ENCODE data around the gene IRF4.

The IRF4 gene

GRCh38 chr6:390914-391558 lies 516 bp upstream of the IRF4 start:
- H3K27me3 ChIP-seq (ENCODE audit: control insufficient read depth, insufficient read depth, low read length, poor library complexity, severe bottlenecking) = peaks cover 81% of the 10 kb centered on the region
- H3K9me3 ChIP-seq (ENCODE audit: control insufficient read depth, low read length) = no peaks in the 10 kb centered on the region
- no peak overlapping the region for H3K27ac ChIP-seq (ENCODE audit: insufficient read depth, low read depth, low read length, poor library complexity, severe bottlenecking)
- H3K4me3 ChIP-seq (ENCODE audit: insufficient read depth, low read depth, low read length) = peak overlapping the region; percentile 27
- no peaks in the 10 kb centered on the region for H3K36me3 ChIP-seq (ENCODE audit: control insufficient read depth, insufficient read depth, low read length)
- no peaks in the 10 kb centered on the region for H3K4me1 ChIP-seq (ENCODE audit: control insufficient read depth, insufficient read depth, low read length)
- WGBS, 2 experiments = 1% methylated on average over 44 of the region's 44 CpGs

- Histone ChIP-seq H3K4me3 (ENCODE audit: insufficient read depth, low read depth, low read length) (peak overlapping the region; percentile 27), H3K9me3 (ENCODE audit: control insufficient read depth, low read length) (no peaks in the 10 kb centered on the region), H3K36me3 (ENCODE audit: control insufficient read depth, insufficient read depth, low read length) (no peaks in the 10 kb centered on the region), H3K4me1 (ENCODE audit: control insufficient read depth, insufficient read depth, low read length) (no peaks in the 10 kb centered on the region), H3K27me3 (ENCODE audit: control insufficient read depth, insufficient read depth, low read length, poor library complexity, severe bottlenecking) (peaks cover 89% of the 10 kb centered on the region), H3K27ac (ENCODE audit: insufficient read depth, low read depth, low read length, poor library complexity, severe bottlenecking) (no peak overlapping the region)
- WGBS, 2 experiments = 1 to 2% methylated on average over 108 of the region's 108 CpGs
Measured at GRCh38 chr6:392441-393390, 1.2 kb downstream of the IRF4 start.

GRCh38 chr6:393391-394221 lies 2.1 kb downstream of the IRF4 start:
- 3% methylated on average over 68 of the region's 68 CpGs for WGBS, 2 experiments
- Histone ChIP-seq H3K36me3 (ENCODE audit: control insufficient read depth, insufficient read depth, low read length) (no peaks in the 10 kb centered on the region), H3K27me3 (ENCODE audit: control insufficient read depth, insufficient read depth, low read length, poor library complexity, severe bottlenecking) (peaks cover 83% of the 10 kb centered on the region), H3K9me3 (ENCODE audit: control insufficient read depth, low read length) (no peaks in the 10 kb centered on the region), H3K4me3 (ENCODE audit: insufficient read depth, low read depth, low read length) (peak overlapping the region; percentile 21), H3K4me1 (ENCODE audit: control insufficient read depth, insufficient read depth, low read length) (no peaks in the 10 kb centered on the region), H3K27ac (ENCODE audit: insufficient read depth, low read depth, low read length, poor library complexity, severe bottlenecking) (no peak overlapping the region)

- H3K36me3 ChIP-seq (ENCODE audit: control insufficient read depth, insufficient read depth, low read length) = no peaks in the 10 kb centered on the region
- H3K27ac ChIP-seq (ENCODE audit: insufficient read depth, low read depth, low read length, poor library complexity, severe bottlenecking) = no peak overlapping the region
- H3K4me3 ChIP-seq (ENCODE audit: insufficient read depth, low read depth, low read length) = no peak overlapping the region
- no peaks in the 10 kb centered on the region for H3K4me1 ChIP-seq (ENCODE audit: control insufficient read depth, insufficient read depth, low read length)
- H3K27me3 ChIP-seq (ENCODE audit: control insufficient read depth, insufficient read depth, low read length, poor library complexity, severe bottlenecking) = peaks cover 72% of the 10 kb centered on the region
- 95 to 96% methylated on average over 13 of the region's 13 CpGs for WGBS, 2 experiments
- no peaks in the 10 kb centered on the region for H3K9me3 ChIP-seq (ENCODE audit: control insufficient read depth, low read length)
Measured at GRCh38 chr6:394641-395289, 3.2 kb downstream of the IRF4 start.

- H3K4me1 ChIP-seq (ENCODE audit: control insufficient read depth, insufficient read depth, low read length) = no peaks in the 10 kb centered on the region
- H3K9me3 ChIP-seq (ENCODE audit: control insufficient read depth, low read length) = no peaks in the 10 kb centered on the region
- H3K27ac ChIP-seq (ENCODE audit: insufficient read depth, low read depth, low read length, poor library complexity, severe bottlenecking) = no peak overlapping the region
- H3K27me3 ChIP-seq (ENCODE audit: control insufficient read depth, insufficient read depth, low read length, poor library complexity, severe bottlenecking) = peaks cover 63% of the 10 kb centered on the region
- H3K4me3 ChIP-seq (ENCODE audit: insufficient read depth, low read depth, low read length) = no peak overlapping the region
- WGBS, 2 experiments = 92% methylated on average over 10 of the region's 10 CpGs
- no peaks in the 10 kb centered on the region for H3K36me3 ChIP-seq (ENCODE audit: control insufficient read depth, insufficient read depth, low read length)
Measured at GRCh38 chr6:395432-396125, 4.0 kb downstream of the IRF4 start.

GRCh38 chr6:396126-396520 lies 4.6 kb downstream of the IRF4 start:
- no peak overlapping the region for H3K4me3 ChIP-seq (ENCODE audit: insufficient read depth, low read depth, low read length)
- H3K4me1 ChIP-seq (ENCODE audit: control insufficient read depth, insufficient read depth, low read length) = no peaks in the 10 kb centered on the region
- H3K36me3 ChIP-seq (ENCODE audit: control insufficient read depth, insufficient read depth, low read length) = no peaks in the 10 kb centered on the region
- WGBS, 2 experiments = 94 to 95% methylated on average over 6 of the region's 6 CpGs
- H3K9me3 ChIP-seq (ENCODE audit: control insufficient read depth, low read length) = no peaks in the 10 kb centered on the region
- no peak overlapping the region for H3K27ac ChIP-seq (ENCODE audit: insufficient read depth, low read depth, low read length, poor library complexity, severe bottlenecking)
- H3K27me3 ChIP-seq (ENCODE audit: control insufficient read depth, insufficient read depth, low read length, poor library complexity, severe bottlenecking) = peaks cover 58% of the 10 kb centered on the region

GRCh38 chr6:397056-397455 lies 5.5 kb downstream of the IRF4 start:
- Histone ChIP-seq H3K4me1 (ENCODE audit: control insufficient read depth, insufficient read depth, low read length) (no peaks in the 10 kb centered on the region), H3K27me3 (ENCODE audit: control insufficient read depth, insufficient read depth, low read length, poor library complexity, severe bottlenecking) (peaks cover 49% of the 10 kb centered on the region), H3K27ac (ENCODE audit: insufficient read depth, low read depth, low read length, poor library complexity, severe bottlenecking) (no peak overlapping the region), H3K4me3 (ENCODE audit: insufficient read depth, low read depth, low read length) (no peak overlapping the region), H3K9me3 (ENCODE audit: control insufficient read depth, low read length) (no peaks in the 10 kb centered on the region), H3K36me3 (ENCODE audit: control insufficient read depth, insufficient read depth, low read length) (no peaks in the 10 kb centered on the region)
- 94 to 96% methylated on average over 13 of the region's 13 CpGs for WGBS, 2 experiments

GRCh38 chr6:397604-398003 lies 6.1 kb downstream of the IRF4 start:
- H3K9me3 ChIP-seq (ENCODE audit: control insufficient read depth, low read length) = no peaks in the 10 kb centered on the region
- no peaks in the 10 kb centered on the region for H3K36me3 ChIP-seq (ENCODE audit: control insufficient read depth, insufficient read depth, low read length)
- no peak overlapping the region for H3K27ac ChIP-seq (ENCODE audit: insufficient read depth, low read depth, low read length, poor library complexity, severe bottlenecking)
- WGBS, 2 experiments = 78 to 90% methylated on average over 5 of the region's 5 CpGs
- no peak overlapping the region for H3K4me3 ChIP-seq (ENCODE audit: insufficient read depth, low read depth, low read length)
- no peaks in the 10 kb centered on the region for H3K4me1 ChIP-seq (ENCODE audit: control insufficient read depth, insufficient read depth, low read length)
- H3K27me3 ChIP-seq (ENCODE audit: control insufficient read depth, insufficient read depth, low read length, poor library complexity, severe bottlenecking) = peaks cover 43% of the 10 kb centered on the region

- WGBS, 2 experiments = 94 to 100% methylated on average over 2 of the region's 2 CpGs
- Histone ChIP-seq H3K36me3 (ENCODE audit: control insufficient read depth, insufficient read depth, low read length) (no peaks in the 10 kb centered on the region), H3K27me3 (ENCODE audit: control insufficient read depth, insufficient read depth, low read length, poor library complexity, severe bottlenecking) (peaks cover 39% of the 10 kb centered on the region)
Measured at GRCh38 chr6:398065-398464, 6.5 kb downstream of the IRF4 start.

More at GRCh38 chr6:398065-398464, 6.5 kb downstream of the IRF4 start:
- no peak overlapping the region for H3K27ac ChIP-seq (ENCODE audit: insufficient read depth, low read depth, low read length, poor library complexity, severe bottlenecking)
- no peak overlapping the region for H3K4me3 ChIP-seq (ENCODE audit: insufficient read depth, low read depth, low read length)
- H3K9me3 ChIP-seq (ENCODE audit: control insufficient read depth, low read length) = no peaks in the 10 kb centered on the region
- H3K4me1 ChIP-seq (ENCODE audit: control insufficient read depth, insufficient read depth, low read length) = no peaks in the 10 kb centered on the region
